Measurements from ENCODE around the gene TBC1D8.

TBC1D8 gene

GRCh38 chr2:101111262-101111838 is 39.8 kb downstream of the TBC1D8 start:
- DNase-seq, result no peak

- DNase-seq, result no peak
These were observed 41.6 kb downstream of the TBC1D8 start for GRCh38 chr2:101109451-101110118.

GRCh38 chr2:101108357-101108756 is 42.8 kb downstream of the TBC1D8 start:
- no peak for DNase-seq

GRCh38 chr2:101107241-101107640 is 43.9 kb downstream of the TBC1D8 start:
- DNase-seq, result no peak

GRCh38 chr2:101106453-101107181 is 44.6 kb downstream of the TBC1D8 start:
- DNase-seq, result no peak

- no peak for DNase-seq
These were observed 45.5 kb downstream of the TBC1D8 start for GRCh38 chr2:101105654-101106053.

- DNase-seq, result no peak
These were observed 53.5 kb downstream of the TBC1D8 start for GRCh38 chr2:101097638-101098037.

- DNase-seq, result no peak
These were observed 54.5 kb downstream of the TBC1D8 start for GRCh38 chr2:101096619-101097142.

- no peak for DNase-seq
These were observed 56.8 kb downstream of the TBC1D8 start for GRCh38 chr2:101094351-101094750.

GRCh38 chr2:101089942-101090799 is 61.0 kb downstream of the TBC1D8 start:
- DNase-seq, result no peak

- DNase-seq, result no peak
These were observed 61.8 kb downstream of the TBC1D8 start for GRCh38 chr2:101089419-101089818.

- DNase-seq, result no peak
These were observed 63.5 kb downstream of the TBC1D8 start for GRCh38 chr2:101087638-101088037.

- DNase-seq, result no peak
These were observed 67.6 kb downstream of the TBC1D8 start for GRCh38 chr2:101083613-101084012.

- DNase-seq, result no peak
These were observed 68.2 kb downstream of the TBC1D8 start for GRCh38 chr2:101082998-101083397.

- no peak for DNase-seq
These were observed 69.7 kb downstream of the TBC1D8 start for GRCh38 chr2:101081375-101081907.

- DNase-seq, result no peak
These were observed 70.7 kb downstream of the TBC1D8 start for GRCh38 chr2:101080211-101081068.

- DNase-seq, result no peak
These were observed 74.6 kb downstream of the TBC1D8 start for GRCh38 chr2:101076581-101076980.

- no peak for DNase-seq
These were observed 86.2 kb downstream of the TBC1D8 start for GRCh38 chr2:101064868-101065549.

GRCh38 chr2:101064505-101064867 is 86.7 kb downstream of the TBC1D8 start:
- no peak for DNase-seq

GRCh38 chr2:101064125-101064502 is 87.1 kb downstream of the TBC1D8 start:
- DNase-seq, result no peak
